HEK293 (cell line): ENCODE results near the gene HMGN3.

ENCODE experiments used
- CTCF ChIA-PET: fragments of 350-600 bp; formaldehyde crosslinking; extraction: SDS; loops from one replicate; lab custom pipeline; 2021; ENCODE audit warnings: antibody characterized with exemption; lab: Yijun Ruan, JAX
- POLR2A ChIA-PET: fragments of 300-600 bp; formaldehyde crosslinking; extraction: SDS; loops from one replicate; lab custom pipeline; 2020; ENCODE audit warnings: antibody characterized with exemption, inconsistent platforms; lab: Yijun Ruan, JAX
- H3K27ac ChIP-seq: fragments of 200-500 bp; sonication (Bioruptor generic); 2 replicates; pipeline ENCODE4 v1.5.1; 2014; ENCODE audit warnings: low read depth, low read length, control low read depth, inconsistent platforms; ENCODE audit errors: extremely low read depth
- H3K36me3 ChIP-seq, 2 experiments: fragments of 200-500 bp in 1 of 2; sonication (Bioruptor generic) in 1 of 2; 1 replicate in 1 of 2; 2 replicates in 1 of 2; pipeline ENCODE4 v1.5.1; 2014 to 2017; ENCODE audit warnings: inconsistent platforms in 2 of 2, low read length in 2 of 2; ENCODE audit not compliant: control insufficient read depth in 2 of 2, insufficient read depth in 1 of 2
- H3K4me1 ChIP-seq: fragments of 200-500 bp; sonication (Bioruptor generic); 2 replicates; pipeline ENCODE4 v1.5.1; 2014; ENCODE audit warnings: mild to moderate bottlenecking, low read length, inconsistent platforms; ENCODE audit not compliant: control insufficient read depth, insufficient read depth
- H3K4me3 ChIP-seq: 2 replicates; pipeline ENCODE4 v1.5.1; 2011; ENCODE audit warnings: low read depth, mild to moderate bottlenecking, control low read depth, low read length, moderate library complexity
- H3K9me3 ChIP-seq: fragments of 200-500 bp; sonication (Bioruptor generic); 2 replicates; pipeline ENCODE4 v1.5.1; 2014; ENCODE audit warnings: low read depth, low read length, inconsistent platforms; ENCODE audit not compliant: control insufficient read depth, insufficient read depth
- FEZF1 ChIP-seq: fragments of 450-650 bp; formaldehyde crosslinking; IDR thresholded peaks from 2 replicates; pipeline ENCODE4 v1.5.1; 2016; ENCODE audit warnings: missing biosample characterization, missing genetic modification characterization
- KLF1 ChIP-seq: fragments of 450-650 bp; formaldehyde crosslinking; IDR thresholded peaks from 2 replicates; pipeline ENCODE4 v1.5.1; 2016; ENCODE audit warnings: missing biosample characterization, missing genetic modification characterization
- ZBTB21 ChIP-seq: fragments of 450-650 bp; formaldehyde crosslinking; IDR thresholded peaks from 2 replicates; pipeline ENCODE4 v1.5.1; 2017; ENCODE audit warnings: missing biosample characterization, missing genetic modification characterization
- ZNF146 ChIP-seq: fragments of 450-650 bp; formaldehyde crosslinking; IDR thresholded peaks from 2 replicates; pipeline ENCODE4 v1.5.1; 2016; ENCODE audit warnings: missing biosample characterization, missing genetic modification characterization
- ZNF175 ChIP-seq: fragments of 450-650 bp; formaldehyde crosslinking; IDR thresholded peaks from 2 replicates; pipeline ENCODE4 v1.5.1; 2016; ENCODE audit warnings: missing biosample characterization, missing genetic modification characterization
- ZNF214 ChIP-seq: fragments of 450-650 bp; formaldehyde crosslinking; IDR thresholded peaks from 2 replicates; pipeline ENCODE4 v1.5.1; 2017; ENCODE audit warnings: missing biosample characterization, mild to moderate bottlenecking, missing genetic modification characterization, borderline replicate concordance
- ZNF221 ChIP-seq: fragments of 450-650 bp; formaldehyde crosslinking; IDR thresholded peaks from 2 replicates; pipeline ENCODE4 v1.5.1; 2017; ENCODE audit warnings: missing biosample characterization, missing genetic modification characterization, borderline replicate concordance
- ZNF341 ChIP-seq: fragments of 450-650 bp; formaldehyde crosslinking; IDR thresholded peaks from 2 replicates; pipeline ENCODE4; 2016; ENCODE audit warnings: low read depth, missing biosample characterization, missing genetic modification characterization
- ZNF394 ChIP-seq: fragments of 450-650 bp; formaldehyde crosslinking; IDR thresholded peaks from 2 replicates; pipeline ENCODE4 v1.5.1; 2016; ENCODE audit warnings: missing biosample characterization, missing genetic modification characterization, mild to moderate bottlenecking, moderate library complexity, borderline replicate concordance
- ZNF560 ChIP-seq: fragments of 450-650 bp; formaldehyde crosslinking; IDR thresholded peaks from 2 replicates; pipeline ENCODE4 v1.5.1; 2017; ENCODE audit warnings: missing biosample characterization, missing genetic modification characterization, borderline replicate concordance
- ZNF660 ChIP-seq: fragments of 450-650 bp; IDR thresholded peaks from 2 replicates; pipeline ENCODE4 v1.5.1; 2018; ENCODE audit warnings: missing biosample characterization, mild to moderate bottlenecking, missing genetic modification characterization
- ZNF664 ChIP-seq: fragments of 450-650 bp; formaldehyde crosslinking; IDR thresholded peaks from 2 replicates; pipeline ENCODE4 v1.5.1; 2016; ENCODE audit warnings: missing biosample characterization, missing genetic modification characterization
- TF ChIP-seq, protein P1 (sequence below): fragments of 450-650 bp; formaldehyde crosslinking; IDR thresholded peaks from 2 replicates; pipeline ENCODE4 v1.5.1; 2017; ENCODE audit warnings: missing biosample characterization, missing genetic modification characterization
- TF ChIP-seq, protein P2 (sequence below): fragments of 450-650 bp; formaldehyde crosslinking; IDR thresholded peaks from 2 replicates; pipeline ENCODE4 v1.5.1; 2016; ENCODE audit warnings: missing biosample characterization, missing genetic modification characterization, low read depth
- TF ChIP-seq, protein P3 (sequence below): fragments of 450-650 bp; formaldehyde crosslinking; IDR thresholded peaks from 2 replicates; pipeline ENCODE4 v1.5.1; 2016; ENCODE audit warnings: missing biosample characterization, missing genetic modification characterization
- TF ChIP-seq, protein P4 (sequence below): fragments of 450-650 bp; formaldehyde crosslinking; IDR thresholded peaks from 2 replicates; pipeline ENCODE4 v1.5.1; 2017; ENCODE audit warnings: missing biosample characterization, missing genetic modification characterization
- TF ChIP-seq, protein P5 (sequence below): fragments of 450-650 bp; formaldehyde crosslinking; IDR thresholded peaks from 2 replicates; pipeline ENCODE4 v1.5.1; 2017; ENCODE audit warnings: missing biosample characterization, mild to moderate bottlenecking, missing genetic modification characterization, moderate library complexity
- TF ChIP-seq, protein P6 (sequence below): fragments of 450-650 bp; formaldehyde crosslinking; IDR thresholded peaks from 2 replicates; pipeline ENCODE4 v1.5.0; 2017; ENCODE audit warnings: missing biosample characterization, missing genetic modification characterization, borderline replicate concordance

The HMGN3 gene

DNA sequence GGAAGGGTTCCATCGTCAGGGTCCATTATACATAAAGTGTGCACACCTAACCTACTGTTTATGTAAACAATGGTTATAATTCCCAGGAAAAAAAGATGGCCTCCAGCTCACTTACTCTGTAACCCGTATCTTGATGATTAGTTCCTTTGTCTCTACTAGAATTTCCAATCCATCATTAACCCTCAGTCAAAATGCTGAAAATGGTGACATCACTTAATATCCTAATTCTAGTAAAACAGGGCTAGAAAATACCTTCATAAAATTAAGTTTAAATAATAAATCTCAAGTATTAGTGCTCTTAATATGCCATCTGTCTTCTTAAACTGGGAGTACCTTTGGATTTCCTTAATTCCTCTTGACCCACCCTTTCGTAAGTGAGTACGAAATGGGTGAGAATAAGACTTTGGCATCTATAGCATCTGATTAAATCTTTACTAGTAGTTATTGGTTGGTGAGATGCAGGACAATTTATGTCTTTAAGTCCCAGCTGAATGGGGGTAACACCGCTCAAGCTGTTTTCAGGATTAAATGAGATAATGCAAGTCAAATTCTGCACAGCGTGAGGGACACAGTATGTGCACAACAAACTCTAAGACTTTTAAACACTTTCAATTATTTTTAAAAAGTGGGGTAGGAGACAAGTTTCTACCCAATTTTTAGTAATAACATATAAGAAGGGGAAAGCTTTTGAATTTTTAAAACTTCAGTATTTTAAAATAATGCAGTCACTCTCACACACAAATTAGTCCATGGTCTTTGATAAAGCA lies 1.6 kb downstream of the HMGN3 start:
- Histone ChIP-seq H3K9me3 (no peaks in the 10 kb centered on the region), H3K4me1 (no peaks in the 10 kb centered on the region), H3K4me3 (peak overlapping the region; percentile 59), H3K36me3 (no peaks in the 10 kb centered on the region), H3K27ac (peak overlapping the region; percentile 33; the same call in 1 of the 2 replicates)
- CTCF ChIA-PET, result interaction anchor here (0.7 kb wide), 1 partner anchor 163 kb away, joined by 3 read pairs; no protein-coding TSS in a partner anchor
- POLR2A ChIA-PET, result interaction anchor here (0.7 to 1.5 kb wide), 2 partner anchors 155 to 304 kb away, joined by 3 to 6 read pairs; partner anchors contain the start of genes LCA5 and PHIP
- TF ChIP-seq ZNF664 (tag by site-specific recombination), result peak; percentile 95
- TF ChIP-seq, protein P1, sequence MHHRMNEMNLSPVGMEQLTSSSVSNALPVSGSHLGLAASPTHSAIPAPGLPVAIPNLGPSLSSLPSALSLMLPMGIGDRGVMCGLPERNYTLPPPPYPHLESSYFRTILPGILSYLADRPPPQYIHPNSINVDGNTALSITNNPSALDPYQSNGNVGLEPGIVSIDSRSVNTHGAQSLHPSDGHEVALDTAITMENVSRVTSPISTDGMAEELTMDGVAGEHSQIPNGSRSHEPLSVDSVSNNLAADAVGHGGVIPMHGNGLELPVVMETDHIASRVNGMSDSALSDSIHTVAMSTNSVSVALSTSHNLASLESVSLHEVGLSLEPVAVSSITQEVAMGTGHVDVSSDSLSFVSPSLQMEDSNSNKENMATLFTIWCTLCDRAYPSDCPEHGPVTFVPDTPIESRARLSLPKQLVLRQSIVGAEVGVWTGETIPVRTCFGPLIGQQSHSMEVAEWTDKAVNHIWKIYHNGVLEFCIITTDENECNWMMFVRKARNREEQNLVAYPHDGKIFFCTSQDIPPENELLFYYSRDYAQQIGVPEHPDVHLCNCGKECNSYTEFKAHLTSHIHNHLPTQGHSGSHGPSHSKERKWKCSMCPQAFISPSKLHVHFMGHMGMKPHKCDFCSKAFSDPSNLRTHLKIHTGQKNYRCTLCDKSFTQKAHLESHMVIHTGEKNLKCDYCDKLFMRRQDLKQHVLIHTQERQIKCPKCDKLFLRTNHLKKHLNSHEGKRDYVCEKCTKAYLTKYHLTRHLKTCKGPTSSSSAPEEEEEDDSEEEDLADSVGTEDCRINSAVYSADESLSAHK (tag by site-specific recombination), result no peak
- TF ChIP-seq, protein P2, sequence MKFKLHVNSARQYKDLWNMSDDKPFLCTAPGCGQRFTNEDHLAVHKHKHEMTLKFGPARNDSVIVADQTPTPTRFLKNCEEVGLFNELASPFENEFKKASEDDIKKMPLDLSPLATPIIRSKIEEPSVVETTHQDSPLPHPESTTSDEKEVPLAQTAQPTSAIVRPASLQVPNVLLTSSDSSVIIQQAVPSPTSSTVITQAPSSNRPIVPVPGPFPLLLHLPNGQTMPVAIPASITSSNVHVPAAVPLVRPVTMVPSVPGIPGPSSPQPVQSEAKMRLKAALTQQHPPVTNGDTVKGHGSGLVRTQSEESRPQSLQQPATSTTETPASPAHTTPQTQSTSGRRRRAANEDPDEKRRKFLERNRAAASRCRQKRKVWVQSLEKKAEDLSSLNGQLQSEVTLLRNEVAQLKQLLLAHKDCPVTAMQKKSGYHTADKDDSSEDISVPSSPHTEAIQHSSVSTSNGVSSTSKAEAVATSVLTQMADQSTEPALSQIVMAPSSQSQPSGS (tag by site-specific recombination), result peak; percentile 84

DNA sequence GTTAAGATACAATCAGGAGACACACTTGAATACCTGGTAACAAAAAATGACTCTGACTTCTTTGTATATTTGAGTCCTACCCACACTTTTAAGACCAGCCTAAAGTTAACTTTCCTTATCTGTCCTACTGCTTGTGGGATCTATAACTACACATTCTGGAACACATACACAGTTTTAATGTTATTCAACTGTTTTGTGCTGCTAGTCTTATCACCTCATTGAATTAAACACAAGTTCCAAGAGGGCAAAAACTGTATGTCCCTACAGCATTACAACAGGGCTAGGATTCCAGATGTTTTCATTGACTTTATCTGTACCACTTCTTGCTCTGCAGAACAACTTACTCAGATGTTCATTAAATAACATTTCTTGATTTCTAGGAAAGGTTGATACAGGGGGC lies 2.8 kb downstream of the HMGN3 start:
- Histone ChIP-seq H3K9me3 (no peaks in the 10 kb centered on the region), H3K4me3 (no peak overlapping the region), H3K4me1 (no peaks in the 10 kb centered on the region), H3K36me3 (no peaks in the 10 kb centered on the region), H3K27ac (no peak overlapping the region)
- CTCF ChIA-PET, result no interaction called here
- POLR2A ChIA-PET, result no interaction called here
- TF ChIP-seq ZNF146 (tag by site-specific recombination) (no peak), ZNF175 (tag by site-specific recombination) (no peak), FEZF1 (no peak), ZBTB21 (tag by site-specific recombination) (no peak), ZNF560 (tag by site-specific recombination) (no peak), ZNF660 (no peak), ZNF394 (tag by site-specific recombination) (no peak), KLF1 (tag by site-specific recombination) (no peak), ZNF214 (tag by site-specific recombination) (no peak), ZNF341 (tag by site-specific recombination) (no peak), ZNF221 (tag by site-specific recombination) (no peak)
- TF ChIP-seq, protein P3, sequence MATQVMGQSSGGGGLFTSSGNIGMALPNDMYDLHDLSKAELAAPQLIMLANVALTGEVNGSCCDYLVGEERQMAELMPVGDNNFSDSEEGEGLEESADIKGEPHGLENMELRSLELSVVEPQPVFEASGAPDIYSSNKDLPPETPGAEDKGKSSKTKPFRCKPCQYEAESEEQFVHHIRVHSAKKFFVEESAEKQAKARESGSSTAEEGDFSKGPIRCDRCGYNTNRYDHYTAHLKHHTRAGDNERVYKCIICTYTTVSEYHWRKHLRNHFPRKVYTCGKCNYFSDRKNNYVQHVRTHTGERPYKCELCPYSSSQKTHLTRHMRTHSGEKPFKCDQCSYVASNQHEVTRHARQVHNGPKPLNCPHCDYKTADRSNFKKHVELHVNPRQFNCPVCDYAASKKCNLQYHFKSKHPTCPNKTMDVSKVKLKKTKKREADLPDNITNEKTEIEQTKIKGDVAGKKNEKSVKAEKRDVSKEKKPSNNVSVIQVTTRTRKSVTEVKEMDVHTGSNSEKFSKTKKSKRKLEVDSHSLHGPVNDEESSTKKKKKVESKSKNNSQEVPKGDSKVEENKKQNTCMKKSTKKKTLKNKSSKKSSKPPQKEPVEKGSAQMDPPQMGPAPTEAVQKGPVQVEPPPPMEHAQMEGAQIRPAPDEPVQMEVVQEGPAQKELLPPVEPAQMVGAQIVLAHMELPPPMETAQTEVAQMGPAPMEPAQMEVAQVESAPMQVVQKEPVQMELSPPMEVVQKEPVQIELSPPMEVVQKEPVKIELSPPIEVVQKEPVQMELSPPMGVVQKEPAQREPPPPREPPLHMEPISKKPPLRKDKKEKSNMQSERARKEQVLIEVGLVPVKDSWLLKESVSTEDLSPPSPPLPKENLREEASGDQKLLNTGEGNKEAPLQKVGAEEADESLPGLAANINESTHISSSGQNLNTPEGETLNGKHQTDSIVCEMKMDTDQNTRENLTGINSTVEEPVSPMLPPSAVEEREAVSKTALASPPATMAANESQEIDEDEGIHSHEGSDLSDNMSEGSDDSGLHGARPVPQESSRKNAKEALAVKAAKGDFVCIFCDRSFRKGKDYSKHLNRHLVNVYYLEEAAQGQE, result no peak
- TF ChIP-seq, protein P4, sequence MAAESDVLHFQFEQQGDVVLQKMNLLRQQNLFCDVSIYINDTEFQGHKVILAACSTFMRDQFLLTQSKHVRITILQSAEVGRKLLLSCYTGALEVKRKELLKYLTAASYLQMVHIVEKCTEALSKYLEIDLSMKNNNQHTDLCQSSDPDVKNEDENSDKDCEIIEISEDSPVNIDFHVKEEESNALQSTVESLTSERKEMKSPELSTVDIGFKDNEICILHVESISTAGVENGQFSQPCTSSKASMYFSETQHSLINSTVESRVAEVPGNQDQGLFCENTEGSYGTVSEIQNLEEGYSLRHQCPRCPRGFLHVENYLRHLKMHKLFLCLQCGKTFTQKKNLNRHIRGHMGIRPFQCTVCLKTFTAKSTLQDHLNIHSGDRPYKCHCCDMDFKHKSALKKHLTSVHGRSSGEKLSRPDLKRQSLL (tag by site-specific recombination), result no peak
- TF ChIP-seq, protein P5, sequence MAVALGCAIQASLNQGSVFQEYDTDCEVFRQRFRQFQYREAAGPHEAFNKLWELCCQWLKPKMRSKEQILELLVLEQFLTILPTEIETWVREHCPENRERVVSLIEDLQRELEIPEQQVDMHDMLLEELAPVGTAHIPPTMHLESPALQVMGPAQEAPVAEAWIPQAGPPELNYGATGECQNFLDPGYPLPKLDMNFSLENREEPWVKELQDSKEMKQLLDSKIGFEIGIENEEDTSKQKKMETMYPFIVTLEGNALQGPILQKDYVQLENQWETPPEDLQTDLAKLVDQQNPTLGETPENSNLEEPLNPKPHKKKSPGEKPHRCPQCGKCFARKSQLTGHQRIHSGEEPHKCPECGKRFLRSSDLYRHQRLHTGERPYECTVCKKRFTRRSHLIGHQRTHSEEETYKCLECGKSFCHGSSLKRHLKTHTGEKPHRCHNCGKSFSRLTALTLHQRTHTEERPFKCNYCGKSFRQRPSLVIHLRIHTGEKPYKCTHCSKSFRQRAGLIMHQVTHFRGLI (tag by site-specific recombination), result no peak
- TF ChIP-seq, protein P6, sequence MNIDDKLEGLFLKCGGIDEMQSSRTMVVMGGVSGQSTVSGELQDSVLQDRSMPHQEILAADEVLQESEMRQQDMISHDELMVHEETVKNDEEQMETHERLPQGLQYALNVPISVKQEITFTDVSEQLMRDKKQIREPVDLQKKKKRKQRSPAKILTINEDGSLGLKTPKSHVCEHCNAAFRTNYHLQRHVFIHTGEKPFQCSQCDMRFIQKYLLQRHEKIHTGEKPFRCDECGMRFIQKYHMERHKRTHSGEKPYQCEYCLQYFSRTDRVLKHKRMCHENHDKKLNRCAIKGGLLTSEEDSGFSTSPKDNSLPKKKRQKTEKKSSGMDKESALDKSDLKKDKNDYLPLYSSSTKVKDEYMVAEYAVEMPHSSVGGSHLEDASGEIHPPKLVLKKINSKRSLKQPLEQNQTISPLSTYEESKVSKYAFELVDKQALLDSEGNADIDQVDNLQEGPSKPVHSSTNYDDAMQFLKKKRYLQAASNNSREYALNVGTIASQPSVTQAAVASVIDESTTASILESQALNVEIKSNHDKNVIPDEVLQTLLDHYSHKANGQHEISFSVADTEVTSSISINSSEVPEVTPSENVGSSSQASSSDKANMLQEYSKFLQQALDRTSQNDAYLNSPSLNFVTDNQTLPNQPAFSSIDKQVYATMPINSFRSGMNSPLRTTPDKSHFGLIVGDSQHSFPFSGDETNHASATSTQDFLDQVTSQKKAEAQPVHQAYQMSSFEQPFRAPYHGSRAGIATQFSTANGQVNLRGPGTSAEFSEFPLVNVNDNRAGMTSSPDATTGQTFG (tag by site-specific recombination), result no peak
- TF ChIP-seq, protein P2 (tag by site-specific recombination), result no peak
